Stomach (tissue), 4 donors: ENCODE data around the gene IRAK1.

Experiments
- EP300 ChIP-seq: sonication (generic); formaldehyde crosslinking; IDR thresholded peaks from one replicate; pipeline ENCODE4 v1.6.1; 2017; ENCODE audit warnings: antibody characterized with exemption
- POLR2A ChIP-seq, 4 donors: fragments of 450-650 bp; IDR thresholded peaks; one replicate each; pipeline ENCODE4 v1.6.1; 2016; ENCODE audit warnings: antibody characterized with exemption in 4 of 4, control low read depth in 2 of 4, mild to moderate bottlenecking in 1 of 4, moderate library complexity in 1 of 4
- POLR2AphosphoS5 ChIP-seq, 3 donors: sonication (generic); formaldehyde crosslinking; IDR thresholded peaks; one replicate each; pipeline ENCODE4 v1.6.1; 2016; ENCODE audit warnings: antibody characterized with exemption in 3 of 3
- TF ChIP-seq, protein P1 (sequence below), 7 experiments: fragments of 450-650 bp in 4 of 7; fragments of 200-600 bp in 3 of 7; sonication (generic) in 3 of 7; IDR thresholded peaks; one replicate each; pipeline ENCODE4 v1.5.1; 2016 to 2019; ENCODE audit warnings: antibody characterized with exemption in 7 of 7, control low read depth in 2 of 7, mild to moderate bottlenecking in 1 of 7

DNA sequence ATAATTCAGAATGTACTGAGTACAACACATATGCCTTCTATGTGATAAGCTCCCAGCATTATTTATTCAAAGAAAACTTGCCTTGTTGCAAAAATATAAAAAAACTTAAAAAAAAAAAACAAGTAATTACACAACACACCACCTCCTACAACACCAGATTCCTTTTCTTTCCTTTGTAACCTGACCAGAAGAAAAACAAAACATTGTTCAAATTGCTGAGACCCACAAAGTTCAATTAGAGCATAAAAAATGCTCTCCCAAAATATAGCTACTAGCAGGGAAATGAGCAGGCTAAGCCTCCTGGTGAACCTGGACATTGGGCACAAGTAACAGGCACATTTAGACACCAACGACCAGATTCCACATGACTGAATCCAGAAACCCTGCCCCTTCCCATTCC, 39.5 kb upstream of the IRAK1 start:
- TF ChIP-seq, protein P1, sequence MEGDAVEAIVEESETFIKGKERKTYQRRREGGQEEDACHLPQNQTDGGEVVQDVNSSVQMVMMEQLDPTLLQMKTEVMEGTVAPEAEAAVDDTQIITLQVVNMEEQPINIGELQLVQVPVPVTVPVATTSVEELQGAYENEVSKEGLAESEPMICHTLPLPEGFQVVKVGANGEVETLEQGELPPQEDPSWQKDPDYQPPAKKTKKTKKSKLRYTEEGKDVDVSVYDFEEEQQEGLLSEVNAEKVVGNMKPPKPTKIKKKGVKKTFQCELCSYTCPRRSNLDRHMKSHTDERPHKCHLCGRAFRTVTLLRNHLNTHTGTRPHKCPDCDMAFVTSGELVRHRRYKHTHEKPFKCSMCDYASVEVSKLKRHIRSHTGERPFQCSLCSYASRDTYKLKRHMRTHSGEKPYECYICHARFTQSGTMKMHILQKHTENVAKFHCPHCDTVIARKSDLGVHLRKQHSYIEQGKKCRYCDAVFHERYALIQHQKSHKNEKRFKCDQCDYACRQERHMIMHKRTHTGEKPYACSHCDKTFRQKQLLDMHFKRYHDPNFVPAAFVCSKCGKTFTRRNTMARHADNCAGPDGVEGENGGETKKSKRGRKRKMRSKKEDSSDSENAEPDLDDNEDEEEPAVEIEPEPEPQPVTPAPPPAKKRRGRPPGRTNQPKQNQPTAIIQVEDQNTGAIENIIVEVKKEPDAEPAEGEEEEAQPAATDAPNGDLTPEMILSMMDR (IDR thresholded peaks at IDR 0.05) = no peak
- no peak for TF ChIP-seq EP300
- no peak for TF ChIP-seq POLR2A (IDR thresholded peaks at IDR 0.05)
- TF ChIP-seq POLR2AphosphoS5 (IDR thresholded peaks at IDR 0.05) = no peak
